ENCODE measurements around the gene CDKN2A.

DNA sequence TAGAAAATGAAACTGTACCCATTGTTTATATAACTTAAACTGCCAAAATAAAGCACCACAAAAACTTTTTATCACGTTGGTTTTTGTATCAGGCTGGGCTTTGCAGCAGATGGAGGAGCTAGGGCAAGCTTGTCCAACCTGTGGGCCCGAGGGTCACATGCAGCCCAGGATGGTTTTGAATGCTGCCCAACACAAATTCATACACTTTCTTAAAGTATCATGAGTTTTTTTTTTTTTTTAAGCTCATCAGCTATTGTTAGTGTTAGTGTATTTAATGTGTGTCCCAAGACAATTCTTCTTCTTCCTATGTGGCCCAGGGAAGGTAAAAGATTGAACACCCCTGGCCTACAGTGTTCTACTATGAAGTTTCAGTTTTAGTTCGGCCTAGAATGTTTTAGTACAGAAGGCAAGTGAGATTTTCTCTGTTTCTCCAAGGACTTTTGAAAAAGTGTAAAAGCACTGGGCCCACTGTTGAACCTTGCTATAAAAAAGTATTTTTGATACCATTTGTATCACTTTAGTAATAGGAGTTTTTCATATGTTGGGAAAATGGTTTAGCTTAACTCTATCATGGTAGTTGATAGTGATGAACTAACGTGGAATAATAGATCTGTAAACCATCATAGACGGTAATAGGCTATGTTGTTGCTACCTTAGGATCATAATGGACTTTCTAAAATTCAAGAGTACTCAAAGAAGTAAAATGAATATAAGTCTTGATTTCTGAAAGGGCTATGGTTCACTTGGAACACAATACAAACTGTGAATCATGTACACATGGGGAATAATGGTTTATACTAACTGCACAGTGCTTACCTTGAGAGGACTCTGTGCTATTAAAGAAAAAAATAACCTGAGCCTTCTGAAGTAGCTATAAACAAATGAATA lies 2.9 kb downstream of the CDKN2A start:
- TF ChIP-seq CTCF (IDR thresholded peaks at IDR 0.05; ENCODE audit: extremely low read depth in 1 of 2, insufficient read depth in 1 of 2, low read depth in 1 of 2, low read length in 2 of 2), result no peak
- no peak for TF ChIP-seq POLR2A (IDR thresholded peaks at IDR 0.05; ENCODE audit: low read depth, low read length)
- TF ChIP-seq GATA2 (IDR thresholded peaks at IDR 0.05; ENCODE audit: insufficient read depth, insufficient read length, low read depth, low read length), result no peak
- no peak for TF ChIP-seq POLR2AphosphoS5 (IDR thresholded peaks at IDR 0.05; ENCODE audit: insufficient read depth, low read depth, low read length)
- no peak for TF ChIP-seq EZH2 (IDR thresholded peaks at IDR 0.05; ENCODE audit: borderline replicate concordance, low read depth, low read length, severe bottlenecking)

Measured in endothelial cell of umbilical vein (primary cell).